Measurements from ENCODE around the gene DOCK8.

DOCK8 gene

GRCh38 chr9:279674-280073 is 65.0 kb downstream of the DOCK8 start (continued):
- no peak for TF ChIP-seq CSRNP3 (CRISPR knock-in tag; IDR thresholded peaks at IDR 0.05)
- TF ChIP-seq PATZ1 (CRISPR knock-in tag; IDR thresholded peaks at IDR 0.05; ENCODE audit: borderline replicate concordance): no peak
- TF ChIP-seq TOX (CRISPR knock-in tag; IDR thresholded peaks at IDR 0.05; ENCODE audit: borderline replicate concordance): no peak
- no peak for TF ChIP-seq ESRRG (CRISPR knock-in tag; IDR thresholded peaks at IDR 0.05)

GRCh38 chr9:281741-282645 is 67.3 kb downstream of the DOCK8 start:
- TF ChIP-seq GLIS3 (CRISPR knock-in tag; IDR thresholded peaks at IDR 0.05) (no peak), ZFP3 (CRISPR knock-in tag; IDR thresholded peaks at IDR 0.05) (no peak), TSHZ2 (CRISPR knock-in tag; IDR thresholded peaks at IDR 0.05) (no peak)
- ATAC-seq: no peak

GRCh38 chr9:286071-286740 is 71.5 kb downstream of the DOCK8 start:
- ATAC-seq: no peak
- TF ChIP-seq ESRRG (CRISPR knock-in tag; IDR thresholded peaks at IDR 0.05) (no peak), ZFP3 (CRISPR knock-in tag; IDR thresholded peaks at IDR 0.05) (no peak), PATZ1 (CRISPR knock-in tag; IDR thresholded peaks at IDR 0.05; ENCODE audit: borderline replicate concordance) (no peak), ZC3H10 (CRISPR knock-in tag; IDR thresholded peaks at IDR 0.05) (no peak), CSDC2 (CRISPR knock-in tag; IDR thresholded peaks at IDR 0.05) (no peak), GLIS3 (CRISPR knock-in tag; IDR thresholded peaks at IDR 0.05) (no peak), ZNF565 (CRISPR knock-in tag; conservative IDR thresholded peaks at IDR 0.05; ENCODE audit: low read depth) (no peak), ARNTL (CRISPR knock-in tag; IDR thresholded peaks at IDR 0.05; ENCODE audit: borderline replicate concordance, low read depth) (no peak), RARB (CRISPR knock-in tag; IDR thresholded peaks at IDR 0.05) (no peak), BACH2 (CRISPR knock-in tag; IDR thresholded peaks at IDR 0.05; ENCODE audit: borderline replicate concordance) (no peak), OSR1 (CRISPR knock-in tag; IDR thresholded peaks at IDR 0.05) (no peak), ZNF8 (CRISPR knock-in tag; IDR thresholded peaks at IDR 0.05) (no peak), PPARA (CRISPR knock-in tag; IDR thresholded peaks at IDR 0.05; ENCODE audit: borderline replicate concordance) (no peak), CSRNP3 (CRISPR knock-in tag; IDR thresholded peaks at IDR 0.05) (no peak)

- TF ChIP-seq ZNF565 (CRISPR knock-in tag; conservative IDR thresholded peaks at IDR 0.05; ENCODE audit: low read depth): no peak
- no peak for TF ChIP-seq ESRRG (CRISPR knock-in tag; IDR thresholded peaks at IDR 0.05)
- no peak for TF ChIP-seq SNAI2 (CRISPR knock-in tag; IDR thresholded peaks at IDR 0.05)
- no peak for TF ChIP-seq ZNF8 (CRISPR knock-in tag; IDR thresholded peaks at IDR 0.05)
- TF ChIP-seq ISL1 (CRISPR knock-in tag; IDR thresholded peaks at IDR 0.05): no peak
- TF ChIP-seq RARB (CRISPR knock-in tag; IDR thresholded peaks at IDR 0.05): no peak
- TF ChIP-seq ZFP30 (CRISPR knock-in tag; IDR thresholded peaks at IDR 0.05): no peak
- no peak for TF ChIP-seq CSDC2 (CRISPR knock-in tag; IDR thresholded peaks at IDR 0.05)
- TF ChIP-seq ZNF70 (CRISPR knock-in tag; IDR thresholded peaks at IDR 0.05): no peak
- no peak for TF ChIP-seq POU6F1 (CRISPR knock-in tag; IDR thresholded peaks at IDR 0.05; ENCODE audit: borderline replicate concordance, low read depth)
- no peak for TF ChIP-seq CREB5 (CRISPR knock-in tag; IDR thresholded peaks at IDR 0.05; ENCODE audit: low read depth)
- no peak for ATAC-seq
These were observed 74.5 kb downstream of the DOCK8 start for GRCh38 chr9:289121-289520.

All from SK-N-SH treated with all-trans-retinoic acid at 6 μM for 48 hours (cell line).